CD14-positive monocyte (primary cell): ENCODE results near the gene REEP1. TPM values are rescaled to one million over a fixed set of nuclear protein-coding genes. Genes with fewer than 3 reads are reported as not detected.
"Not testable (repeated sequence)": the region's sequence is repeated elsewhere in the genome, so short reads cannot be mapped to it uniquely, and the experiment has no call there.

Experiments used
- DNase-seq, 3 donors: peaks; one replicate each; pipeline ENCODE4 v3.0.0-alpha.2; 2011 to 2022
- H2AFZ ChIP-seq: 2 replicates; pipeline ENCODE4 v1.6.0; 2012; ENCODE audit warnings: mild to moderate bottlenecking, low read depth, low read length, inconsistent platforms; ENCODE audit not compliant: insufficient read depth, poor library complexity, severe bottlenecking
- H3K27ac ChIP-seq, 2 donors: 1 replicate in 1 of 2; 2 replicates in 1 of 2; pipeline ENCODE4 v1.5.1; 2012 to 2013; ENCODE audit warnings: low read length in 2 of 2, control low read depth in 1 of 2, inconsistent platforms in 1 of 2, low read depth in 1 of 2, mild to moderate bottlenecking in 1 of 2
- H3K27me3 ChIP-seq, 2 donors: one replicate each; pipeline versions ENCODE4 v1.6.0 to v1.6.1; 2011 to 2013; ENCODE audit warnings: low read length in 2 of 2; ENCODE audit not compliant: control insufficient read depth in 2 of 2, insufficient read depth in 2 of 2
- H3K36me3 ChIP-seq, 2 donors: replicated peaks in 1 of 2; 1 replicate in 1 of 2; 2 replicates in 1 of 2; pipeline versions ENCODE4 v1.5.1 to v1.6.1; 2012 to 2013; ENCODE audit warnings: low read length in 2 of 2, control low read depth in 1 of 2, inconsistent platforms in 1 of 2, mild to moderate bottlenecking in 1 of 2; ENCODE audit not compliant: insufficient read depth in 2 of 2, control insufficient read depth in 1 of 2
- H3K4me1 ChIP-seq, 2 donors: 1 replicate in 1 of 2; 2 replicates in 1 of 2; pipeline versions ENCODE4 v1.5.1 to v1.6.1; 2012 to 2013; ENCODE audit warnings: low read length in 2 of 2, control low read depth in 1 of 2, inconsistent platforms in 1 of 2, mild to moderate bottlenecking in 1 of 2, moderate library complexity in 1 of 2; ENCODE audit not compliant: insufficient read depth in 2 of 2, control insufficient read depth in 1 of 2
- H3K4me2 ChIP-seq: replicated peaks from 2 replicates; pipeline ENCODE3; 2012; ENCODE audit warnings: low read length, moderate library complexity, mild to moderate bottlenecking; ENCODE audit not compliant: poor library complexity, severe bottlenecking; ENCODE audit errors: extremely low read depth
- H3K4me3 ChIP-seq, 3 experiments: fragments of 200-600 bp in 1 of 3; sonication (generic) in 1 of 3; replicated peaks in 1 of 3; 1 replicate in 2 of 3; 2 replicates in 1 of 3; pipeline ENCODE4 v1.5.1; 2011 to 2013; ENCODE audit warnings: low read length in 3 of 3, mild to moderate bottlenecking in 3 of 3, control low read depth in 2 of 3, low read depth in 2 of 3, inconsistent platforms in 1 of 3, moderate library complexity in 1 of 3
- H3K79me2 ChIP-seq: 2 replicates; pipeline ENCODE4 v1.6.0; 2012; ENCODE audit warnings: mild to moderate bottlenecking, control low read depth, inconsistent platforms, low read length, moderate library complexity; ENCODE audit not compliant: insufficient read depth
- H3K9ac ChIP-seq: 2 replicates; pipeline ENCODE4 v1.6.0; 2017; ENCODE audit warnings: low read length, mild to moderate bottlenecking; ENCODE audit not compliant: insufficient read depth, poor library complexity, severe bottlenecking
- H3K9me3 ChIP-seq, 2 donors: replicated peaks in 1 of 2; 1 replicate in 1 of 2; 2 replicates in 1 of 2; pipeline versions ENCODE4 v1.5.1 to v1.6.1; 2012 to 2013; ENCODE audit warnings: low read length in 2 of 2, control low read depth in 1 of 2; ENCODE audit not compliant: control insufficient read depth in 1 of 2, insufficient read depth in 1 of 2
- H4K20me1 ChIP-seq: 2 replicates; pipeline ENCODE4 v1.6.0; 2012; ENCODE audit warnings: mild to moderate bottlenecking, low read length, control low read depth, moderate library complexity; ENCODE audit not compliant: insufficient read depth
- H3K27ac Mint-ChIP-seq, 7 donors: one replicate each; pipeline ENCODE4 v1.8.0; 2020; ENCODE audit warnings: mild to moderate bottlenecking in 7 of 7, mixed read lengths in 7 of 7, moderate library complexity in 6 of 7, inconsistent platforms in 2 of 7
- H3K27me3 Mint-ChIP-seq, 3 donors: one replicate each; pipeline ENCODE4 v1.8.0; 2021 to 2022; ENCODE audit warnings: low read depth in 3 of 3, mild to moderate bottlenecking in 3 of 3, mixed read lengths in 3 of 3, moderate library complexity in 3 of 3, inconsistent platforms in 1 of 3
- H3K36me3 Mint-ChIP-seq, 2 donors: one replicate each; pipeline ENCODE4 v1.8.0; 2020; ENCODE audit warnings: mixed read lengths in 2 of 2, inconsistent platforms in 1 of 2, mild to moderate bottlenecking in 1 of 2
- H3K4me1 Mint-ChIP-seq: one replicate; pipeline ENCODE4 v1.8.0; 2020; ENCODE audit warnings: mild to moderate bottlenecking, mixed read lengths
- H3K4me3 Mint-ChIP-seq, 2 donors: one replicate each; pipeline ENCODE4 v1.8.0; 2020; ENCODE audit warnings: mild to moderate bottlenecking in 2 of 2, mixed read lengths in 2 of 2, moderate library complexity in 1 of 2
- H3K9me3 Mint-ChIP-seq, 7 donors: one replicate each; pipeline ENCODE4 v1.8.0; 2020 to 2022; ENCODE audit warnings: mixed read lengths in 7 of 7, mild to moderate bottlenecking in 6 of 7, moderate library complexity in 6 of 7, inconsistent platforms in 2 of 7
- WGBS: methylation state at CpG from one replicate; pipeline ENCODE4 v1.1.5; 2013; ENCODE audit warnings: missing lambda C conversion rate; ENCODE audit not compliant: insufficient coverage; 5-methylcytosine and 5-hydroxymethylcytosine counted together
- intact Hi-C, 2 donors: fragments of 100-400 bp; cut with micrococcal nuclease; formaldehyde crosslinking; loops; one replicate each; pipeline versions ENCODE4 v1.15.0 to v1.15.1; 2023
- polyA plus RNA-seq, 3 donors: library from polyadenylated mRNA; depleted of rRNA in 1 of 3; unstranded in 2 of 3; stranded (reverse) in 1 of 3; fragments of 300-500 nt in 2 of 3; fragments of >200 nt in 1 of 3; fragmentation: Illumina TruSeq in 2 of 3; gene quantifications; 1 replicate in 2 of 3; 2 replicates in 1 of 3; pipeline ENCODE4 v1.2.3, GENCODE V29; 2012 to 2021
- TF ChIP-seq, protein P1 (sequence below): fragments of 200-600 bp; IDR thresholded peaks from one replicate; pipeline ENCODE4 v1.8.0; 2022; ENCODE audit warnings: antibody characterized with exemption, mild to moderate bottlenecking

REEP1 gene
- polyA plus RNA-seq, 3 donors: not detected

DNA sequence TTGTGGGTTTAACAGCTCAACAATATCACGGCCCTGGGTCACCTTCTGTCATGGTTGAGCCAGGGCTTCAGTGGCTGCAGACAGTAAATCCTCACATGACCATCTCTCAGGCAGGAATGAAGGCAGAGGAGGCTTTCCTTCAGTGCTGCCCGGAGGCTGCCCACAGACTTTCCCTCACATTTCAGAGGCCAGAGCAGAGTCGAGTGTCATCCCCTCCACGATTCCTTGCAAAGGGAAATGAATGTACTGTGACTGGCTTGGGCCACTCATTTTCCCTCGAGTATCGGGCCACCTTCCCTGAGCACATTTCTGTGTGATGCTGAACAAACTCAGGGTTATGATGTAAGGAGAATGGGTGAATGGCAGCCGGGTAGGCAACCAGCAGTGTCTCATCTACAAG is 10.0 kb upstream of the REEP1 start:
- Histone ChIP-seq H3K4me2 (no peak overlapping the region), H3K4me1 (no peaks in the 10 kb centered on the region), H3K36me3 (no peaks in the 10 kb centered on the region), H3K27ac (no peak overlapping the region), H3K9me3 (peaks cover 0 to 5% of the 10 kb centered on the region in 2 donors), H3K79me2 (no peaks in the 10 kb centered on the region), H3K4me3 (no peak overlapping the region), H3K9ac (no peak overlapping the region), H4K20me1 (no peaks in the 10 kb centered on the region), H2AFZ (no peak overlapping the region), H3K27me3 (peaks cover 10 to 22% of the 10 kb centered on the region in 2 donors)
- 100% methylated on average over 2 of the region's 7 CpGs for WGBS
- no peaks in the 10 kb centered on the region for H3K36me3 Mint-ChIP-seq
- no peak for DNase-seq
- H3K27me3 Mint-ChIP-seq: peaks cover 15 to 33% (median 20%) of the 10 kb centered on the region in 3 donors
- no peak overlapping the region for H3K4me3 Mint-ChIP-seq
- intact Hi-C loops: no loop called here
- H3K27ac Mint-ChIP-seq: no peak overlapping the region
- TF ChIP-seq, protein P1, sequence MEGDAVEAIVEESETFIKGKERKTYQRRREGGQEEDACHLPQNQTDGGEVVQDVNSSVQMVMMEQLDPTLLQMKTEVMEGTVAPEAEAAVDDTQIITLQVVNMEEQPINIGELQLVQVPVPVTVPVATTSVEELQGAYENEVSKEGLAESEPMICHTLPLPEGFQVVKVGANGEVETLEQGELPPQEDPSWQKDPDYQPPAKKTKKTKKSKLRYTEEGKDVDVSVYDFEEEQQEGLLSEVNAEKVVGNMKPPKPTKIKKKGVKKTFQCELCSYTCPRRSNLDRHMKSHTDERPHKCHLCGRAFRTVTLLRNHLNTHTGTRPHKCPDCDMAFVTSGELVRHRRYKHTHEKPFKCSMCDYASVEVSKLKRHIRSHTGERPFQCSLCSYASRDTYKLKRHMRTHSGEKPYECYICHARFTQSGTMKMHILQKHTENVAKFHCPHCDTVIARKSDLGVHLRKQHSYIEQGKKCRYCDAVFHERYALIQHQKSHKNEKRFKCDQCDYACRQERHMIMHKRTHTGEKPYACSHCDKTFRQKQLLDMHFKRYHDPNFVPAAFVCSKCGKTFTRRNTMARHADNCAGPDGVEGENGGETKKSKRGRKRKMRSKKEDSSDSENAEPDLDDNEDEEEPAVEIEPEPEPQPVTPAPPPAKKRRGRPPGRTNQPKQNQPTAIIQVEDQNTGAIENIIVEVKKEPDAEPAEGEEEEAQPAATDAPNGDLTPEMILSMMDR: no peak
- no peaks in the 10 kb centered on the region for H3K4me1 Mint-ChIP-seq
- H3K9me3 Mint-ChIP-seq: peaks cover 0 to 11% (median 5%) of the 10 kb centered on the region in 7 donors

DNA sequence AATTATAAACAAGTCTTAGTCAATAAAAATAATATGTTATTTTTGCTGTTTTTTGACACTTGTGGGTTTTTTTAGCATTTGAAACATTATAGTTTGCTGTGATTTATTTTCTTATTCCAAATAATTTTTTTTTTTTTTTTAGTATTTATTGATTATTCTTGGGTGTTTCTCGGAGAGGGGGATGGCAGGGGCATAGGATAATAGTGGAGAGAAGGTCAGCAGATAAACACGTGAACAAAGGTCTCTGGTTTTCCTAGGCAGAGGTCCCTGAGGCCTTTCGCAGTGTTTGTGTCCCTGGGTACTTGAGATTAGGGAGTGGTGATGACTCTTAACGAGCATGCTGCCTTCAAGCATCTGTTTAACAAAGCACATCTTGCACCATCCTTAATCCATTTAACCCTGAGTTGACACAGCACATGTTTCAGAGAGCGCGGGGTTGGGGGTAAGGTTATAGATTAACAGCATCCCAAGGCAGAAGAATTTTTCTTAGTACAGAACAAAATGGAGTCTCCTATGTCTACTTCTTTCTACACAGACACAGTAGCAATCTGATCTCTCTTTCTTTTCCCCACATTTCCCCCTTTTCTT is 8.5 kb upstream of the REEP1 start:
- H3K4me3 Mint-ChIP-seq, H3K36me3 Mint-ChIP-seq, H3K9ac ChIP-seq, DNase-seq, H3K36me3 ChIP-seq, H3K4me2 ChIP-seq, intact Hi-C loops, H3K79me2 ChIP-seq, H4K20me1 ChIP-seq, H3K27ac ChIP-seq, H3K4me1 ChIP-seq, H3K27ac Mint-ChIP-seq, H3K4me1 Mint-ChIP-seq, H2AFZ ChIP-seq, H3K4me3 ChIP-seq: not testable (repeated sequence)
- Histone ChIP-seq H3K27me3 (peaks cover 14 to 35% of the 10 kb centered on the region in 2 donors), H3K9me3 (peaks cover 10 to 11% of the 10 kb centered on the region in 2 donors)
- WGBS: no CpG with 5 or more reads among the region's 6 CpGs
- Mint-ChIP-seq H3K27me3 (peaks cover 20 to 37% (median 28%) of the 10 kb centered on the region in 3 donors), H3K9me3 (peaks cover 7 to 21% (median 17%) of the 10 kb centered on the region in 7 donors)
